ENCODE data around the gene WDR93. TPM values are rescaled to one million over a fixed set of nuclear protein-coding genes. Genes with fewer than 3 reads are reported as not detected.
"Not testable (repeated sequence)": the region's sequence is repeated elsewhere in the genome, so short reads cannot be mapped to it uniquely, and the experiment has no call there.

The WDR93 gene
- total and polyA plus RNA-seq, 5 donors = 0.05 TPM; not detected in 4

DNA sequence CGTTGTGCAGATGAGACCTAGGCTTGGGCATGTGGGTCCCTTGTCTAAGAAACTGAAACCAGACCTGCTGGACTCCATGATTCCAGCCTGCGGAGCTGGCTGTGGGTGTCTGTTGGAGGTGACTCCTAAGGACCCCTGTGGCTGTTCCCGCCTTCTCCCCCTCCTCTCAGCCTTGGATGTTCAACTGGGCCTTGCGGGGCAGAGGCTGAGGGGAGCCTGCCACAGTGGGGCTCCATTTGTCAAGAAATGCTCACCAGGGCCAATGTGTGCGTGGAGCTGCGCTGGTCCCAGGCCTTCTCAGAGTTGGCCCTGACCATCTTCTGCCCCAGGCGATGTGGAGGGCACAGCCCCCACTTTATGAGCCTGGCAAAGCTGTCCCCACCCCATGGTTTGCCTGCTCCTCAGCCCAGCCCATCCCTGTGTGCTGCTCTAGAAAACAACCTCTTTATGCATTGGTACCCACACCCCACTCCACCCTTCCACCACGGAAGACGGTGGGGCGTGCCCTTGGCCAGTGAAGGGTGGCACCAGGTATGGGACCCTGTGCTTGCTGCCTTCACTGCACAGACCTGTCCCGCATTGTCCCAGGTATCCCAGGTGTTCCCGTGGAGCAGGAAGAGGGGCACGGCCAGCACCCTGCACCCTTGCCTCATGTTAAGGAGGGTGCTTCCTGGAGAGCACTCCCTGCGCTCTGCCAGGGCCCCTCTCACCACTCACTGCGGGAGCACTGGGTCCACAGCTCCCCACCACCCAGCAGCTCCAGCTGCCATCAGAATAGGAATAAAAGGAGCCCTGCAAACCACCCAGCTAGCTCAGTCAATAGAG lies 93.5 kb downstream of the WDR93 start:
- intact Hi-C loops (cut with DNase I) = no loop called here
- no peak overlapping the region for H3K27ac ChIP-seq (ENCODE audit: low read length)
- ATAC-seq (peak; percentile 6), DNase-seq (peak in 1 of 3 donors; percentile 37)
- WGBS = 90% methylated on average over 15 of the region's 15 CpGs
- no peaks in the 10 kb centered on the region for H3K9me3 ChIP-seq (ENCODE audit: control insufficient read depth, low read length)
- no peak overlapping the region for H3K4me3 ChIP-seq (ENCODE audit: low read length)
- no peaks in the 10 kb centered on the region for H3K4me1 ChIP-seq (ENCODE audit: control insufficient read depth, insufficient read depth, low read length)
- no peaks in the 10 kb centered on the region for H3K27me3 ChIP-seq (ENCODE audit: control insufficient read depth, insufficient read depth)

DNA sequence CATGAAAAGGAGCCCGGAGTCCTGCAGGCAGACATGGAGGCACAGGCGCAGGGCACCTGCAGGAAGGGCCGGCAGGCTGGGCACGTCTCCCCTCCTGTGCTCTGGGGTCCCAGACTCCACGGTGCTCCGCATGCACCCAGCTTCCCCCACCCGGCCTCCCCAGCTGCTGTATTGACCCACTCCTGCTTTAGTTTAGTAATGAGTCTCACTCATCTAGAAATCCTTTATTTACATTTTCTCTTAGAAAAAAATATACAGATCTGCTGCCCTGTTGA lies 94.0 kb downstream of the WDR93 start:
- ATAC-seq (no peak), DNase-seq (peak in 2 of 3 donors; percentile 13 to 43)
- 91% methylated on average over 7 of the region's 7 CpGs for WGBS
- Histone ChIP-seq H3K27ac (ENCODE audit: low read length) (no peak overlapping the region), H3K4me1 (ENCODE audit: control insufficient read depth, insufficient read depth, low read length) (no peaks in the 10 kb centered on the region), H3K27me3 (ENCODE audit: control insufficient read depth, insufficient read depth) (no peaks in the 10 kb centered on the region), H3K9me3 (ENCODE audit: control insufficient read depth, low read length) (no peaks in the 10 kb centered on the region), H3K4me3 (ENCODE audit: low read length) (no peak overlapping the region)
- intact Hi-C loops (cut with DNase I) = no loop called here

DNA sequence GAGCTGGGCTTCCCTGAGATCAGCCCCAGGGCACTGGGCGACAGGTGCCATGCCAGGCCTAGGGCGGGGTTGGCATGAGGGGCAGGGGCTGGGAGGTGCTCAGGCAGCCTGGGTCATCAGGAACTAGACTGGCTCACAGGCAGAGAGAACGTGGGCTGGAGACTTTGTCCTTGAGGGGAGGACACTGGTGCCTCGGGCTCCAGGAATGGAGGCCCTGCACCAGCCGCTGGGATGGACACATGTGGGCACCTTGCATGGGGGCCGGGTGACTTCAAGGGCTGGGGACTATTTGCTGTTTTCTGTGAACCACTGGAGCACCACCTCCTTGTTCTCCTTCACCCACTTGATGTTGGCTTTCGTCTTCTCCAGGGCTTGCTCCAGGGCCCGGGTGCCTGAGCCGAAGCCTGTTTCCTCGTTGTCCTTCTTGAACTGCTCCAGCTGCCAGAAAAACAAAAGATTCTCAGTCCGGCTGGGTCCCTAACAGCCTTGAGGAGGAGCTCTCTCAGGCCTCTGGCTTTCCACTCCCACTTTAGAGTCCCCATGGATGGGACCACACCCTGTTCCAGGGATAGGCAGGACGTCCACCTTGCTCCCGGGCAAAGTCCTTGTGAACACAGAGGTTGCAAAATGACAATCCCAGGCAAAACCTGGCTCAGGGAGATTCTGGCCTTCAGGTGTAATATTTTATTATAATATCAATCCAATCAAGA lies 94.6 kb downstream of the WDR93 start:
- H3K27me3 ChIP-seq (ENCODE audit: control insufficient read depth, insufficient read depth) = no peaks in the 10 kb centered on the region
- ATAC-seq = peak; percentile 33 to 51
- intact Hi-C loops (cut with DNase I) = no loop called here
- peak in 2 of 3 donors; percentile 15 to 50 for DNase-seq
- no peak overlapping the region for H3K27ac ChIP-seq (ENCODE audit: low read length)
- H3K9me3 ChIP-seq (ENCODE audit: control insufficient read depth, low read length) = no peaks in the 10 kb centered on the region
- H3K4me1 ChIP-seq (ENCODE audit: control insufficient read depth, insufficient read depth, low read length) = no peaks in the 10 kb centered on the region
- 70% methylated on average over 13 of the region's 13 CpGs for WGBS
- no peak overlapping the region for H3K4me3 ChIP-seq (ENCODE audit: low read length)

DNA sequence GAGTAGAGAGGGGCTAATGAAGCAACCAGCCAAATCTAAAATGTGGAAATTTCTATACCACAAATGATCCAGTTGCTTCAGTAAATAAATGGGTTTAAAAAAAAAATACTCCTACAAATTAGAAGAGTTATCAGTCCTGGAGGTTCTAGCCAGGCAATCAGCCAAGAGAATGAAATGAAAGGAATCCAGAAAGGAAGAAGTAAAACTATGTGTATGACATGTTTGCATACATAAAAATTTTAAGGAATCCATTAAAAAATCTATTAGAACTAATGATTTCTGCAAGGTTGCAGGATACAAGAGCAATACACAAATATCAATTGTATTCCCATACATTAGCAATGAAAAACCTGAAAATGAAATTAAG lies 95.1 kb downstream of the WDR93 start:
- Histone ChIP-seq H3K4me1 (ENCODE audit: control insufficient read depth, insufficient read depth, low read length) (no peaks in the 10 kb centered on the region), H3K27me3 (ENCODE audit: control insufficient read depth, insufficient read depth) (no peaks in the 10 kb centered on the region), H3K9me3 (ENCODE audit: control insufficient read depth, low read length) (no peaks in the 10 kb centered on the region), H3K4me3 (ENCODE audit: low read length) (no peak overlapping the region), H3K27ac (ENCODE audit: low read length) (no peak overlapping the region)
- no peak for DNase-seq
- intact Hi-C loops (cut with DNase I) = no loop called here
- ATAC-seq = no peak

DNA sequence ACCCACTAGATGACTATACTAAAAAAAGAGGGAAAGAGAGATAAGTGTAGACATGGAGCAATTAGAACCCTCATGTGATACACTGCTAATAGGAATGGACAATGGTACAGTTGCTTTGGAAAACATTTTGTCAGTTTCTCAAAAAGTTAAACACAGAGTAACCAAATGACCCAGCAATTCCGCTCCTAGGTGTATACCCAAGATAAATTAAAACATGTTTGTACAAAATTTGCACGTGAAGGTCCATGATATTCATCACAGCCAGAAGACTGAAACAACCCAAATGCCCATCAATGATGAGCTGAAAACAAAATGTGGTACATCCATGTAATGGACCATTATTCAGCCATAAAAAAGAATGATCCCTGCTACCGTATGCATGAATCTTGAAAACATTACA lies 97.3 kb downstream of the WDR93 start:
- Histone ChIP-seq H3K9me3 (ENCODE audit: control insufficient read depth, low read length) (no peaks in the 10 kb centered on the region), H3K27me3 (ENCODE audit: control insufficient read depth, insufficient read depth) (no peaks in the 10 kb centered on the region), H3K27ac (ENCODE audit: low read length) (no peak overlapping the region), H3K4me1 (ENCODE audit: control insufficient read depth, insufficient read depth, low read length) (no peaks in the 10 kb centered on the region), H3K4me3 (ENCODE audit: low read length) (no peak overlapping the region)
- WGBS = 97% methylated on average over 3 of the region's 3 CpGs
- intact Hi-C loops (cut with DNase I) = no loop called here
- ATAC-seq = no peak
- no peak for DNase-seq

DNA sequence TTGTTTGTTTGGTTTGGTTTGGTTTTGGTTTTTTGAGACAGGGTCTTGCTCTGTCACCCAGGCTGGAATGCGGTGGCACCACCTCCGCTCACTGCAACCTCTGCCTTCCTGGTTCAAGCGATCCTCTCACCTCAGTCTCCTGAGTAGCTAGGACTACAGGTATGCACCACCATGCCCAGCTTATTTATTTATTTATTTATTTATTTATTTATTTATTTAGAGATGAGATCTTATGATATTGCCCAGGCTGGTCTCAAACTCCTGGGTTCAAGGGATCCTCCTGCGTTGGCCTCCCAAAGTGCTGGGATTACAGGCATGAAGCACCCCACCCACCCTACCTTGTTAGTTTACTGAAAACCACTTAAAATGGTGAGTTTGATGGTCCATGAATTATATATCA lies 98.0 kb downstream of the WDR93 start:
- ATAC-seq; H3K27me3 ChIP-seq (ENCODE audit: control insufficient read depth, insufficient read depth); H3K9me3 ChIP-seq (ENCODE audit: control insufficient read depth, low read length); intact Hi-C loops (cut with DNase I); H3K4me3 ChIP-seq (ENCODE audit: low read length); H3K4me1 ChIP-seq (ENCODE audit: control insufficient read depth, insufficient read depth, low read length); H3K27ac ChIP-seq (ENCODE audit: low read length): not testable (repeated sequence)
- 99% methylated on average over 4 of the region's 4 CpGs for WGBS
- peak in 1 of 3 donors; percentile 2 for DNase-seq

DNA sequence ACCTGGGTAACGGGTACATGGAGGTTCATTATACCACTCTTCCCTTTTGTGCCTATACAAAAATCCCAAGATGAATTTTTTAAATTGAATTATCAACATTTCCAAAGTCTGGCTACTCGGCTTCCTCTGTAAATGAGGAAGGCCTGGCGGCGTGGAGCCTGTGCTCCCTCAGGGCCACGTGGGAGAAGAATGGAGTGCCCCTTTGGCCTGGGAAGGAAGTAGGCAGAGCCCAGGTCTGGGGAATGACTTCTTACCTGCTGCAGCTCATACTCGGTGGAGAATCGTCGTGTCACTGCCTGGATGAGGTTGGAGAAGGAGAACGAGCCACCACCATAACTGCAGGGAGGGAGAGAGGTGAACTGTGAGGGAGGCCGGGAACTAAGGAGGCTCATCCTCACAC lies 99.6 kb downstream of the WDR93 start:
- peak in 1 of 3 donors; percentile 20 for DNase-seq

DNA sequence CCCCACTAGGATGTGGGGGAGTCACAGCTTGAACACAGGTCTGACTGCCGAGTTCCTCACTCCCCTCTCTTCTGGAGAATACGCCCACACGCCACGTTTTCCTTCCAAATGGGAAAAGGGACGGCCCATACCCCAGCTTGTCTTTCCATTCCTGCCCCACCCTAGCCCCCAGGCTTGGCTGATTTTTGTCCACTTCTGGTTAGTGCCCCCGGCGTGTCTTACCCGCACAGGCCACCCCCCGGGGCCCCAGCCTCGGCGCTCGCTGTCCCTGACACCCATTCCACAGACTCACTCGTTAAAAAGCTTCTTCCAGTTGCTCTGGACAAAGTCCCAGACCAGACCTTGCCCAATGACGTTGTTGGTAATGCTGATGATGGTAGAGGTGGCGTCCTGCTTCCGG lies 100.0 kb downstream of the WDR93 start:
- ATAC-seq (no peak), DNase-seq (peak in 1 of 3 donors; percentile 25)
- H3K4me3 ChIP-seq (ENCODE audit: low read length) = no peak overlapping the region

More for the DNA sequence above, 99.6 kb downstream of the WDR93 start:
- H3K4me3 ChIP-seq (ENCODE audit: low read length) = no peak overlapping the region
- H3K9me3 ChIP-seq (ENCODE audit: control insufficient read depth, low read length) = no peaks in the 10 kb centered on the region
- ATAC-seq = no peak
- WGBS = 79% methylated on average over 10 of the region's 10 CpGs
- intact Hi-C loops (cut with DNase I) = no loop called here
- no peaks in the 10 kb centered on the region for H3K4me1 ChIP-seq (ENCODE audit: control insufficient read depth, insufficient read depth, low read length)
- no peaks in the 10 kb centered on the region for H3K27me3 ChIP-seq (ENCODE audit: control insufficient read depth, insufficient read depth)
- H3K27ac ChIP-seq (ENCODE audit: low read length) = no peak overlapping the region

DNA sequence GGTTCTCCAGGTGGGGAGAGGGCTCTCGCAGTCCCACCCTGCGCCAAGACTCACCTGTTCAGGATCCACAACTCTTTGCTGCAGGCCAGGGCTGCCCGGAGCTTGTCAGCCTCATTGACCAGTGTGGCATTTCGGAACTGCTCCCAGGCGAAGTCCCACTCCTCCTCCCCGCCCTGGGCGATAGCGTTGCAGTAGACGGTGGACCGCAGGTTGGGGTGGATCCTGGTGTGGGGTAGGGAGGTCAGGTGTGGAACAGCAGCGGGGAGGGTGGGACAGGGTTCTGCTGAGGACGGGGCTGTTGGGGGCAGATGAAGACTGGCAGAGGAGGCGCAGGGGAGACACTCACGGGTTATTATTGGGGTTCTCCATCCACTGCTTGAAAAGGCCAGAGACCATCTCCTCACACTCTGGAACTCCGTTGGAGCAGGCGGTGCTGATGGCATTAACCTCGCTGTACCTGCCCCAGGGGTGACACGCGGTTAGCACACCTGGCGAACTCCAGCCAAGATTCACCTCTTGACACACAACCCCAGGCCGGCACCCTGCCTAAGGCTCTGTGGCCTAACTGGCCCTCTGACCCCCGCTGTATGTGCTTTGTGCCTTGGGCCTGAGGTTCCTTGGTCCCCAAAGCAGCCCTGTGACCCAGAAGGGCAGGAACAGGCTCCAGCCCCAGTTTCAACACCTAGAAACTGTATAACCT lies 101.6 kb downstream of the WDR93 start:
- peak in 1 of 3 donors; percentile 28 for DNase-seq
- no peaks in the 10 kb centered on the region for H3K4me1 ChIP-seq (ENCODE audit: control insufficient read depth, insufficient read depth, low read length)
- H3K9me3 ChIP-seq (ENCODE audit: control insufficient read depth, low read length) = no peaks in the 10 kb centered on the region
- no peak overlapping the region for H3K27ac ChIP-seq (ENCODE audit: low read length)
- no peak for ATAC-seq
- H3K4me3 ChIP-seq (ENCODE audit: low read length) = no peak overlapping the region
- 97% methylated on average over 22 of the region's 22 CpGs for WGBS
- intact Hi-C loops (cut with DNase I) = no loop called here
- H3K27me3 ChIP-seq (ENCODE audit: control insufficient read depth, insufficient read depth) = no peaks in the 10 kb centered on the region

More for the DNA sequence above, 100.0 kb downstream of the WDR93 start:
- no peak overlapping the region for H3K27ac ChIP-seq (ENCODE audit: low read length)
- WGBS = 86% methylated on average over 16 of the region's 16 CpGs
- no peaks in the 10 kb centered on the region for H3K4me1 ChIP-seq (ENCODE audit: control insufficient read depth, insufficient read depth, low read length)
- no peaks in the 10 kb centered on the region for H3K27me3 ChIP-seq (ENCODE audit: control insufficient read depth, insufficient read depth)
- H3K9me3 ChIP-seq (ENCODE audit: control insufficient read depth, low read length) = no peaks in the 10 kb centered on the region
- intact Hi-C loops (cut with DNase I) = no loop called here

Measured in right cardiac atrium (tissue), 5 donors.